Tibial nerve (tissue), 4 donors: ENCODE measurements around the gene TEX19.

Source experiments
- CTCF ChIP-seq, 5 experiments: fragments of 200-600 bp in 3 of 5; fragments of 450-650 bp in 2 of 5; sonication (generic) in 3 of 5; IDR thresholded peaks; one replicate each; pipeline ENCODE4 v1.5.1; 2016 to 2019; ENCODE audit warnings: antibody characterized with exemption in 5 of 5, mild to moderate bottlenecking in 3 of 5, moderate library complexity in 2 of 5
- EP300 ChIP-seq, 2 donors: sonication (generic); formaldehyde crosslinking; IDR thresholded peaks; one replicate each; pipeline ENCODE4 v1.6.1; 2017; ENCODE audit warnings: antibody characterized with exemption in 2 of 2, mild to moderate bottlenecking in 1 of 2
- POLR2A ChIP-seq, 2 donors: fragments of 450-650 bp; IDR thresholded peaks; one replicate each; pipeline ENCODE4 v1.6.1; 2017; ENCODE audit warnings: antibody characterized with exemption in 2 of 2, mild to moderate bottlenecking in 2 of 2, moderate library complexity in 2 of 2

DNA sequence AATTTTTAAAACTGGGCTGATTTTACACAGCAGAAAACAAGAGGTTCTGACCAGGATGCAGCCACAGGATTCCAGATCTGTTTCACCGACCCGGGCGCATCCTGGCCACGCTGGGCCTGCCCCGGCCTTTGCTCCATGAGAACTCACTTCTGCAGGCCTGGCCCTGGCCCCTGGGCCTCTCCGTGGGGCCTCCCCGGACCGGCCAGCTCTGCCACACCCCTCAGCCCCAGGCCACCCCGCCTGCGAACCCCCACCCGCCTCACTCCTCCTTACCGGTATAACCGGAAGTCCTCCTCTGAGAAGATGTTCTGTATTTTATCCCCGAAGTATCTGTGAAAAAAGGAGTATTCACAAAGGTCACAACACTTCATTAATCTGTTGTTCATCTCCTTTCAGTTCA is 46.0 kb downstream of the TEX19 start:
- TF ChIP-seq EP300 (IDR thresholded peaks at IDR 0.05) (no peak), CTCF (IDR thresholded peaks at IDR 0.05) (no peak), POLR2A (IDR thresholded peaks at IDR 0.05) (no peak)
